H9 (cell line): ENCODE measurements around the gene CENPO. TPM values are rescaled to one million over a fixed set of nuclear protein-coding genes. Genes with fewer than 3 reads are reported as not detected.

ENCODE experiments used
- DNase-seq: peaks from one replicate; pipeline ENCODE4 v3.0.0-alpha.2; 2017
- H2AFZ ChIP-seq: one replicate; pipeline ENCODE4 v1.6.1; 2013; ENCODE audit warnings: mild to moderate bottlenecking, low read length, control low read depth, moderate library complexity
- H2AK5ac ChIP-seq: 2 replicates; pipeline ENCODE4 v1.6.1; 2013; ENCODE audit warnings: low read length, control low read depth, mixed read lengths; ENCODE audit not compliant: insufficient read length
- H2BK120ac ChIP-seq: one replicate; pipeline ENCODE4 v1.6.1; 2013; ENCODE audit warnings: low read depth, mild to moderate bottlenecking, low read length, control low read depth, inconsistent platforms; ENCODE audit not compliant: poor library complexity, severe bottlenecking
- H2BK12ac ChIP-seq: 2 replicates; pipeline ENCODE4 v1.6.1; 2013; ENCODE audit warnings: low read length, control low read depth, mixed read lengths, low read depth; ENCODE audit not compliant: insufficient read length
- H2BK15ac ChIP-seq: 2 replicates; pipeline ENCODE4 v1.6.1; 2013; ENCODE audit warnings: low read depth, low read length, control low read depth
- H2BK20ac ChIP-seq: one replicate; pipeline ENCODE4 v1.6.1; 2013; ENCODE audit warnings: low read depth, mild to moderate bottlenecking, low read length, control low read depth, inconsistent platforms; ENCODE audit not compliant: poor library complexity, severe bottlenecking
- H2BK5ac ChIP-seq: 2 replicates; pipeline ENCODE4 v1.6.1; 2013; ENCODE audit warnings: low read length, control low read depth, mixed read lengths; ENCODE audit not compliant: insufficient read length
- H3K14ac ChIP-seq: 2 replicates; pipeline ENCODE4 v1.6.1; 2013; ENCODE audit warnings: low read length, control low read depth; ENCODE audit not compliant: insufficient read depth
- H3K18ac ChIP-seq: 2 replicates; pipeline ENCODE4 v1.6.1; 2013; ENCODE audit warnings: low read depth, mild to moderate bottlenecking, mixed read lengths, low read length, control low read depth; ENCODE audit not compliant: insufficient read length
- H3K23ac ChIP-seq: 2 replicates; pipeline ENCODE4 v1.6.1; 2013; ENCODE audit warnings: low read length, control low read depth, mixed read lengths, low read depth; ENCODE audit not compliant: insufficient read length
- H3K23me2 ChIP-seq: 2 replicates; pipeline ENCODE4 v1.6.1; 2013; ENCODE audit warnings: low read depth, mild to moderate bottlenecking, mixed read lengths, low read length, control low read depth; ENCODE audit not compliant: insufficient read length, poor library complexity, severe bottlenecking
- H3K27ac ChIP-seq: 2 replicates; pipeline ENCODE4 v1.5.1; 2013; ENCODE audit warnings: low read length, control low read depth, mixed read lengths, low read depth; ENCODE audit not compliant: insufficient read length
- H3K27me3 ChIP-seq: 2 replicates; pipeline ENCODE4 v1.6.1; 2013; ENCODE audit warnings: low read length, control low read depth, inconsistent platforms; ENCODE audit not compliant: insufficient read depth
- H3K4ac ChIP-seq: 2 replicates; pipeline ENCODE4 v1.6.1; 2013; ENCODE audit warnings: low read depth, mild to moderate bottlenecking, control low read depth, inconsistent platforms, low read length, moderate library complexity
- H3K4me1 ChIP-seq: 2 replicates; pipeline ENCODE4 v1.6.1; 2013; ENCODE audit warnings: low read length, control low read depth, inconsistent platforms; ENCODE audit not compliant: insufficient read depth
- H3K4me2 ChIP-seq: 2 replicates; pipeline ENCODE4 v1.6.1; 2013; ENCODE audit warnings: low read length, control low read depth, mixed read lengths; ENCODE audit not compliant: insufficient read length, insufficient read depth
- H3K56ac ChIP-seq: 2 replicates; pipeline ENCODE4 v1.6.1; 2013; ENCODE audit warnings: low read depth, mild to moderate bottlenecking, mixed read lengths, low read length, control low read depth; ENCODE audit not compliant: insufficient read length
- H3K79me1 ChIP-seq: 2 replicates; pipeline ENCODE4 v1.6.1; 2013; ENCODE audit warnings: low read depth, mild to moderate bottlenecking, moderate library complexity, low read length, control low read depth, inconsistent platforms; ENCODE audit not compliant: insufficient read depth, poor library complexity, severe bottlenecking
- H3K79me2 ChIP-seq: 2 replicates; pipeline ENCODE4 v1.6.1; 2013; ENCODE audit warnings: low read length, control low read depth, inconsistent platforms; ENCODE audit not compliant: insufficient read depth
- H3K9ac ChIP-seq: 2 replicates; pipeline ENCODE4 v1.6.1; 2013; ENCODE audit warnings: low read length, control low read depth, mixed read lengths; ENCODE audit not compliant: insufficient read length; ENCODE audit errors: extremely low read depth
- H3K9me3 ChIP-seq: one replicate; pipeline ENCODE4 v1.6.1; 2013; ENCODE audit warnings: low read depth, low read length, inconsistent platforms; ENCODE audit not compliant: control insufficient read depth
- H3T11ph ChIP-seq: one replicate; pipeline ENCODE4 v1.6.1; 2013; ENCODE audit warnings: mild to moderate bottlenecking, low read length, control low read depth, inconsistent platforms
- H4K20me1 ChIP-seq: one replicate; pipeline ENCODE4 v1.6.1; 2013; ENCODE audit not compliant: control insufficient read depth, insufficient read length, insufficient read depth
- H4K5ac ChIP-seq: 2 replicates; pipeline ENCODE4 v1.6.1; 2013; ENCODE audit warnings: low read depth, mild to moderate bottlenecking, mixed read lengths, low read length, control low read depth; ENCODE audit not compliant: insufficient read length
- H4K8ac ChIP-seq: replicated peaks from 2 replicates; pipeline ENCODE4 v1.6.1; 2013; ENCODE audit warnings: low read length, control low read depth, mixed read lengths, low read depth; ENCODE audit not compliant: insufficient read length
- H4K91ac ChIP-seq: 2 replicates; pipeline ENCODE4 v1.6.1; 2013; ENCODE audit warnings: low read depth, mild to moderate bottlenecking, moderate library complexity, mixed read lengths, low read length, control low read depth; ENCODE audit not compliant: insufficient read length
- H3K27ac Mint-ChIP-seq, 3 experiments: 2 replicates in 2 of 3; 3 replicates in 1 of 3; pipeline ENCODE4 v1.8.0; 2020 to 2021; ENCODE audit warnings: mixed read lengths in 3 of 3, mild to moderate bottlenecking in 1 of 3, moderate library complexity in 1 of 3
- H3K27me3 Mint-ChIP-seq: 2 replicates; pipeline ENCODE4 v1.8.0; 2021; ENCODE audit warnings: low read depth, mild to moderate bottlenecking, moderate library complexity, mixed read lengths
- H3K36me3 Mint-ChIP-seq, 3 experiments: 2 replicates in 2 of 3; 3 replicates in 1 of 3; pipeline ENCODE4 v1.8.0; 2020 to 2021; ENCODE audit warnings: low read depth in 3 of 3, mixed read lengths in 3 of 3; ENCODE audit not compliant: insufficient read depth in 1 of 3
- H3K4me1 Mint-ChIP-seq, 2 experiments: 2 replicates each; pipeline ENCODE4 v1.8.0; 2020; ENCODE audit warnings: mixed read lengths in 2 of 2
- H3K4me3 Mint-ChIP-seq, 2 experiments: 2 replicates in 1 of 2; 3 replicates in 1 of 2; pipeline ENCODE4 v1.8.0; 2020 to 2021; ENCODE audit warnings: mild to moderate bottlenecking in 2 of 2, mixed read lengths in 2 of 2, moderate library complexity in 1 of 2
- H3K9me3 Mint-ChIP-seq, 2 experiments: 2 replicates in 1 of 2; 3 replicates in 1 of 2; pipeline ENCODE4 v1.8.0; 2020; ENCODE audit warnings: mild to moderate bottlenecking in 2 of 2, mixed read lengths in 2 of 2, moderate library complexity in 1 of 2
- total RNA-seq: library from RNA; stranded (reverse); gene quantifications from 2 replicates; pipeline ENCODE4 v1.2.1, GENCODE V29; 2021
- TF ChIP-seq, protein P1 (sequence below): fragments of 200-600 bp; sonication (generic); conservative IDR thresholded peaks from 3 replicates; pipeline ENCODE4 v1.8.0; 2021; ENCODE audit warnings: antibody characterized with exemption, mild to moderate bottlenecking

Gene CENPO
- total RNA-seq, 1 experiment from 2014 or later = 49.5 TPM

DNA sequence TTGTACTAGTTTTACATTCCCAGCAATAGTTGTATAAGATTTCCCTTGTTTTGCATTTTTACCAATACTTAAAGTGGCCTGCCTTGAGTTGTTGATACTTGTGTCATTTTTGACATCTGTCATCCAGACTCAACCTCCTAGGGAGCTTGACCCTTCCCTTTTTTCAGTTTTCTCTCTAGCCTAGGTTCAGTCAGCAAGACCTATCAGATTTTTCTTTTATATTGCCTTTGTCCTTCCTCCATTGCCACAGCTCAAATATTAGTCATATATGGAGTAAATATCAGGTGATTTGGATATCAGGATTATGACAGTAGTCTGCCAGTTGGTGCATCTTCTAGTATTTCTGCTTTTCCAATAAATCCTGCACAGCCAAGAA is 13.4 kb downstream of the CENPO start:
- Histone ChIP-seq H2BK5ac (no peak overlapping the region), H2BK15ac (no peak overlapping the region), H3K79me1 (no peaks in the 10 kb centered on the region), H3T11ph (no peak overlapping the region), H2BK12ac (no peak overlapping the region), H3K18ac (no peak overlapping the region), H3K79me2 (peaks cover 6% of the 10 kb centered on the region; the same call in 1 of the 2 replicates), H4K5ac (no peak overlapping the region), H3K4ac (no peak overlapping the region), H4K91ac (no peak overlapping the region), H3K23ac (no peak overlapping the region), H3K14ac (no peak overlapping the region), H3K27me3 (no peaks in the 10 kb centered on the region), H3K4me2 (no peak overlapping the region), H2AK5ac (no peak overlapping the region), H3K9ac (no peak overlapping the region), H3K56ac (no peak overlapping the region), H2BK20ac (no peak overlapping the region), H4K8ac (no peak overlapping the region), H2AFZ (no peak overlapping the region), H3K27ac (no peak overlapping the region), H3K4me1 (no peaks in the 10 kb centered on the region), H2BK120ac (no peak overlapping the region), H3K9me3 (peaks cover 13% of the 10 kb centered on the region), H4K20me1 (no peaks in the 10 kb centered on the region), H3K23me2 (no peaks in the 10 kb centered on the region)
- Mint-ChIP-seq H3K27me3 (no peaks in the 10 kb centered on the region; the same call in 1 of the 2 replicates), H3K27ac (no peak overlapping the region), H3K36me3 (peaks cover 54 to 75% (median 65%) of the 10 kb centered on the region in 3 experiments), H3K4me1 (no peaks in the 10 kb centered on the region), H3K4me3 (no peak overlapping the region), H3K9me3 (peaks cover 38 to 39% of the 10 kb centered on the region in 2 experiments)
- no peak for DNase-seq
- TF ChIP-seq, protein P1, sequence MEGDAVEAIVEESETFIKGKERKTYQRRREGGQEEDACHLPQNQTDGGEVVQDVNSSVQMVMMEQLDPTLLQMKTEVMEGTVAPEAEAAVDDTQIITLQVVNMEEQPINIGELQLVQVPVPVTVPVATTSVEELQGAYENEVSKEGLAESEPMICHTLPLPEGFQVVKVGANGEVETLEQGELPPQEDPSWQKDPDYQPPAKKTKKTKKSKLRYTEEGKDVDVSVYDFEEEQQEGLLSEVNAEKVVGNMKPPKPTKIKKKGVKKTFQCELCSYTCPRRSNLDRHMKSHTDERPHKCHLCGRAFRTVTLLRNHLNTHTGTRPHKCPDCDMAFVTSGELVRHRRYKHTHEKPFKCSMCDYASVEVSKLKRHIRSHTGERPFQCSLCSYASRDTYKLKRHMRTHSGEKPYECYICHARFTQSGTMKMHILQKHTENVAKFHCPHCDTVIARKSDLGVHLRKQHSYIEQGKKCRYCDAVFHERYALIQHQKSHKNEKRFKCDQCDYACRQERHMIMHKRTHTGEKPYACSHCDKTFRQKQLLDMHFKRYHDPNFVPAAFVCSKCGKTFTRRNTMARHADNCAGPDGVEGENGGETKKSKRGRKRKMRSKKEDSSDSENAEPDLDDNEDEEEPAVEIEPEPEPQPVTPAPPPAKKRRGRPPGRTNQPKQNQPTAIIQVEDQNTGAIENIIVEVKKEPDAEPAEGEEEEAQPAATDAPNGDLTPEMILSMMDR = no peak
